GM21529 (cell line): Measurements from ENCODE around the gene PSENEN.
"Not testable (repeated sequence)": the region's sequence is repeated elsewhere in the genome, so short reads cannot be mapped to it uniquely, and the experiment has no call there.

Experiments used
- ATAC-seq: cut with Tn5 transposase; IDR thresholded peaks from one replicate; pipeline ENCODE4 v1.9.1; 2021; ENCODE audit not compliant: unreplicated experiment

The PSENEN gene

DNA sequence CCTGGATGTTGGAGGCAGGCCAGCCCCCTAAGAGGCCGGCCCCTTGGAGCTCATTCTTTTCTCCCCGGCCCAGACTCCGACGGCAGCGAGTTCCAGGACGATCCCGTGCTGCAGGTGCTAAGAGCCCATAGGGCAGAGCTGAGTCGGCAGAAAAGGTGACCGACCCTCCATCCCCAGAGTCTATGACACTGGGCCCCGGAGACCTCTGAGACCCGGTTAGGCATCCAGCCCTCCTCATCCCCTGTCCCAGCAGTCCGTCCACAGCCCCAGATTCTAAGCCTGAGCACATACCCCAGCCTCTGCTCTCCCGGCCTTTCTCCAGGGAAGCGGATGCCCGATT is 22.6 kb downstream of the PSENEN start:
- no peak for ATAC-seq

DNA sequence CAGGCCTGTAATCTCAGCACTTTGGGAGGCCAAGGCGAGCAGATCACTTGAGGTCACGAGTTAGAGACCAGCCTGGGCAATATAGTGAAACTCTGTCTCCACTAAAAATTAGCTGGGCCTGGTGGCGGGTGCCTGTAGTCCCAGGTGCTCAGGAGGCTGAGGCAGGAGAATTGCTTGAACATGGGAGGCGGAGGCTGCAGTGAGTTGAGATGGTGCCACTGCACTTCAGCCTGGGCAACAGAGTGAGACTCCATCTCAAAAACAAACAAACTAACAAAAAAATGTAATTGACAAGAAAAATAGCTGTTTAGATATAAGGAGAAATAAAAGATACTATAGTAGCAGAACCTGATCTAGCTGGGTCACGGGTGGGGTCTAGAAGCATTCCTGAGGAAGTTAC is 26.9 kb downstream of the PSENEN start:
- ATAC-seq: not testable (repeated sequence)

- no peak for ATAC-seq
Measured at GRCh38 chr19:35773020-35773806, 27.8 kb downstream of the PSENEN start.

DNA sequence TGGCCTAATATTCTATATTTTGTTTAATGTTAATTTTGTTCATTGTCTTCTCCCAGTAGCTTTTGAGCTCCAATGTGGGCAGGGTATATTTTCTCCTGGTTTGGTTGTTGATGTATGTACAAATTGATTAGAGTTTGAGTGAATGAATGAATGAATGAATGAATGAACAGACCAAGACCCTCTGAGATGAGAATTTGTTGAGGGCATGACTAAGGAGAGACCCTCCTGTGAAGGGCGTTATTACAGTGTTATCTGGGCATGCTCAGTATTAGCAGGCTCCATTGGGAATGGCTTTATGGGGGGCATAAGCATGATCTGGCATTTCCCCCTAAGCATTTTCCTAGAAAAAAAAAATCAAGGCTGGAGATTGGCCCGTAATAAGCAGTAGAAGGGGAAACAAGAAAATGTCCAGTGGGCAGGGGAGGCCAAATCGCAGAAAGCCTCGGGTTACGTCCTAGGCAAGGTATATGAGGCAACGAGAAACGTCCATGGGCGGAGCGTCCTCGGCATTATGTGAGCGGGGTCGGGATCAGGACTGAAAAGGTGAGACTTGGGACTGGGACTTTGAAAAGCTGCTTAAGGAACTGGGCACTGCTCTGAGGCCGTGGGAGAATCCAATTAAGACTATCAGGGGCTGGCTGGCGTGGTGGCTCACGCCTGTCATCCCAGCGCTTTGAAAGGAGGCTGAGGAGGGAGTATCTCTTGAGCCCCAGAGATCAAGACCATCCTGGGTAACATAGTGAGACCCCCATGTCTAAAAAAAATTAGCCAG is 29.0 kb downstream of the PSENEN start:
- no peak for ATAC-seq

- ATAC-seq: no peak
Measured at GRCh38 chr19:35775046-35775297, 29.5 kb downstream of the PSENEN start.

GRCh38 chr19:35775298-35776101 is 30.0 kb downstream of the PSENEN start, which contains the start of gene ARHGAP33:
Gene ARHGAP33, plus strand, starts transcription at chr19:35775564. Its CDS starts 95 bp downstream, at chr19:35775659.
- ATAC-seq: peak; percentile 90

- no peak for ATAC-seq
Measured at GRCh38 chr19:35776102-35776788, 30.8 kb downstream of the PSENEN start.

GRCh38 chr19:35777086-35777841 is 31.8 kb downstream of the PSENEN start:
- ATAC-seq: no peak

GRCh38 chr19:35777961-35778360 is 32.5 kb downstream of the PSENEN start:
- ATAC-seq: no peak

DNA sequence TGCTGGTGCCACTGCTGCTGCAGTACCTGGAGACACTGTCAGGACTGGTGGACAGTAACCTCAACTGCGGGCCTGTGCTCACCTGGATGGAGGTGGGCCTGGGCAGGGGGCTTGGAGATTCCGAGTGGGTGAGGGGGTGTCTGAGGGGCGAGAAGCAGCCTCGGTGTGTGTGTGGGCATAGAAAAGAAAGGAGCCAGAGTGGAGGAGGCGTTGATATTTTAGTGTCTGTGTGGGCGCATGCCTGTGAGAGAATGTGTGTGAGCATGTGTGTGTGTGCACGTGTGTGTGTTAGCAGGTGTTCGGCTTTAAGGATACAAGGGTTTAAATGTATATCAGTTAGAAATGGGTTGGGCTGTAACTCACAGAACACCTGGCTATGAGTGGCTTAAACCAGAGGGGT is 33.6 kb downstream of the PSENEN start:
- ATAC-seq: no peak

DNA sequence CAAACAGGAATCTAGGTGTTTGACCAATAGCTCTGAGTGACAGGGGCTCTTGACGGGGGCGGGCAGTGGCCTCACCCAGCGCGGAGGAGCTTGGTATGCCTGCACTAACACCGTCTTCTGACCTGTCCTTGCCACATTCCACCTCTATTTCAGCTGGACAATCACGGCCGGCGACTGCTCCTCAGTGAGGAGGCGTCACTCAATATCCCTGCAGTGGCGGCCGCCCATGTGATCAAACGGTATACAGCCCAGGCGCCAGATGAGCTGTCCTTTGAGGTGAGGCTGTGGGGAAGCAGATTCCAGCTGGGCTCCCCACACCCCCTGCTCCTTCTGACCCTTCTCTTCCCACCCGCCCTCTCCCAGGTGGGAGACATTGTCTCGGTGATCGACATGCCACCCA is 34.6 kb downstream of the PSENEN start:
- ATAC-seq: no peak

DNA sequence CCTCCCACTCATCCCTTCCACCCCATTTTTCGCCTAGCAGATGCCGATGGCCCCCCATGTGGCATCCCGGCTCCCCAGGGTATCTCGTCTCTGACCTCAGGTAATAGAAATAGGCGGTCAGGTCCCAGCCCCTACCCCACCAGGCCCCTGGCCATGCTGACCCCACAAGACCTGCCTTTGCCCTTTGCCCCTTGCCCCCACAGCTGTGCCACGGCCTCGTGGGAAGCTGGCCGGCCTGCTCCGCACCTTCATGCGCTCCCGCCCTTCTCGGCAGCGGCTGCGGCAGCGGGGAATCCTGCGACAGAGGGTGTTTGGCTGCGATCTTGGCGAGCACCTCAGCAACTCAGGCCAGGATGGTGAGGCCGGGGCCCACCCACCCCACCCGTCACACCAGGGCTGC is 35.3 kb downstream of the PSENEN start:
- ATAC-seq: no peak

DNA sequence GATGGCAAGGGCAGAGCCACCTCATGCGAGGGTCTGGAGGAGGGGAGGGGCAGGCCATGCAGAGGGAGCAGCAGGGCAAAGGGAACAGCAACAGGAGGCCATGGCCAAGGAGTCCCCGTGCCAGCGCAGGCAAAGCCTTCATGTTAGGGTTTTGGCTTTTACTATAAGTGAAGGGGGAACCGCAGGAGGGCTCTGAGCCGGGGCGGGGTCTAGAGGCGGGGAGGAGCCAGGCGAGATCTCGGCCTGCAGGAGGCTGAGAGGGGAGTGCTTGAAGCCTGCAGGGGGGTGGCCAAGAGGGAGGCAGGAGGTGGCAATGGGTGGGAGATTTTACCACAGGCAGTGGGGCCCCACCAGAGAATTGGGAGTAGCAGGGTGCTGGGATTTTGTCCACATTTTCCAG is 36.2 kb downstream of the PSENEN start:
- no peak for ATAC-seq

- no peak for ATAC-seq
Measured at GRCh38 chr19:35782589-35782988, 37.1 kb downstream of the PSENEN start.

- no peak for ATAC-seq
Measured at GRCh38 chr19:35783469-35784434, 38.3 kb downstream of the PSENEN start.

GRCh38 chr19:35784503-35785338 is 39.3 kb downstream of the PSENEN start:
- no peak for ATAC-seq

- ATAC-seq: no peak
Measured at GRCh38 chr19:35785339-35785627, 39.8 kb downstream of the PSENEN start.

DNA sequence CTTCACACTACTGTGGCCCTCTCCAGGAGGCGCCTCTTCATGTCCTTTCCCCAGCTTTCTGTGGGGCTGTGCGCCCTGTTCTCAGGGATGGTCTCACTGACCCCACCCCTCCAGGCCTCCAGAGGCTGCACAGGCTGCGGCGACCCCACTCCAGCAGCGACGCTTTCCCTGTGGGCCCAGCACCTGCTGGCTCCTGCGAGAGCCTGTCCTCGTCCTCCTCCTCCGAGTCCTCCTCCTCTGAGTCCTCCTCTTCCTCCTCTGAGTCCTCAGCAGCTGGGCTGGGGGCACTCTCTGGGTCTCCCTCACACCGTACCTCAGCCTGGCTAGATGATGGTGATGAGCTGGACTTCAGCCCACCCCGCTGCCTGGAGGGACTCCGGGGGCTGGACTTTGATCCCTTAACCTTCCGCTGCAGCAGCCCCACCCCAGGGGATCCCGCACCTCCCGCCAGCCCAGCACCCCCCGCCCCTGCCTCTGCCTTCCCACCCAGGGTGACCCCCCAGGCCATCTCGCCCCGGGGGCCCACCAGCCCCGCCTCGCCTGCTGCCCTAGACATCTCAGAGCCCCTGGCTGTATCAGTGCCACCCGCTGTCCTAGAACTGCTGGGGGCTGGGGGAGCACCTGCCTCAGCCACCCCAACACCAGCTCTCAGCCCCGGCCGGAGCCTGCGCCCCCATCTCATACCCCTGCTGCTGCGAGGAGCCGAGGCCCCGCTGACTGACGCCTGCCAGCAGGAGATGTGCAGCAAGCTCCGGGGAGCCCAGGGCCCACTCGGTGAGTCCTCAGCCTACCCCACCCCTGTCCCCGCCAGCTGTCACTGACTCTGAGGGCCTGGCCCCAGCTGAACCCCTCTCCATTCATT is 41.1 kb downstream of the PSENEN start:
- no peak for ATAC-seq
